HG02678 (cell line): ENCODE results near the gene TXNRD2.

ENCODE experiments used
- ATAC-seq: cut with Tn5 transposase; IDR thresholded peaks from one replicate; pipeline ENCODE4 v1.9.1; 2021; ENCODE audit warnings: mild to moderate bottlenecking, moderate library complexity; ENCODE audit not compliant: unreplicated experiment

The TXNRD2 gene

GRCh38 chr22:19868333-19868732, 73.3 kb downstream of the TXNRD2 start:
- ATAC-seq, result no peak

- ATAC-seq, result no peak
Observed at GRCh38 chr22:19867617-19868016, 74.0 kb downstream of the TXNRD2 start.

DNA sequence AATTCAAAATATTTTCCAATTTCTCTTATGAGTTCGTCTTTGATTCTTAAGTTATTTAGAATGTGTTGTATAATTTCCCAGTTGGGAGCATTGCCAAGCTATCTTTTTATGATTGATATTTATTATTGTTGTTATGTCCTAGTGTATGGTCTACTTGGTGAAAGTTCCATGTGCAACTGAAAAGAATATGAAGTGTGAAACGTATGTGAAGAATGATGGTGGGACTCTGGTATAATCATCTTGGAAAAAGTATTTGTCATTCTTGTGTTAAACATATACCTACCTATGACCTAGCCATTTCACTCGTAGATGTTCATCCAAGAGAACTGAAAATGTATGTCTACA, 75.0 kb downstream of the TXNRD2 start:
- ATAC-seq, result no peak

GRCh38 chr22:19865141-19865829, 76.3 kb downstream of the TXNRD2 start:
- no peak for ATAC-seq

DNA sequence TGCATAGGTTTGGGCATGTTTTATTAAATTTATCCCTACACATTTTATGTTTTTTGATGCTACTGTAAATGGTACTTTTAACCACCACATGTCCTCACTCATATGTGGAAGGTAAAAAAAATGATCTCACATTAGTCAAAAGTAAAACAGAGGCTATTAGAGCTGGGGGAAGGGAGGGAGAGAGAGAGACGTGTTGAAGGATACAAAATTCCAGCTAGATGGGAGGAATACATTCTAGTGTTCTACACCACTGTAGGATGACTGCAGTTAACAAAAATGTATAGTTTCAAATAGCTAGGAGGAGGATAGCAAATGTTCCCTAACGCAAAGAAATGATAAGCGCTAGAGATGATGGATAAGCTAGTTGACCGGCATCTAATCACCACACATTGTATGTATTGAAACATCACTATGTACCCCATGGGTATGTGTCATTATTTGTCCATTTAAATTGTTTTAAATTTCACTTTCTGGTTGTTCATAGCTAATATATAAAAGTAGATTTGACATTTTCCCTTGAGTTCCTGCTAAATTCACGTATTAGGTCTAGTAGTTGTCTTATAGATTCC, 77.0 kb downstream of the TXNRD2 start:
- ATAC-seq, result no peak

GRCh38 chr22:19863571-19863970, 78.0 kb downstream of the TXNRD2 start:
- no peak for ATAC-seq

- no peak for ATAC-seq
Observed at GRCh38 chr22:19862619-19863246, 78.9 kb downstream of the TXNRD2 start.

DNA sequence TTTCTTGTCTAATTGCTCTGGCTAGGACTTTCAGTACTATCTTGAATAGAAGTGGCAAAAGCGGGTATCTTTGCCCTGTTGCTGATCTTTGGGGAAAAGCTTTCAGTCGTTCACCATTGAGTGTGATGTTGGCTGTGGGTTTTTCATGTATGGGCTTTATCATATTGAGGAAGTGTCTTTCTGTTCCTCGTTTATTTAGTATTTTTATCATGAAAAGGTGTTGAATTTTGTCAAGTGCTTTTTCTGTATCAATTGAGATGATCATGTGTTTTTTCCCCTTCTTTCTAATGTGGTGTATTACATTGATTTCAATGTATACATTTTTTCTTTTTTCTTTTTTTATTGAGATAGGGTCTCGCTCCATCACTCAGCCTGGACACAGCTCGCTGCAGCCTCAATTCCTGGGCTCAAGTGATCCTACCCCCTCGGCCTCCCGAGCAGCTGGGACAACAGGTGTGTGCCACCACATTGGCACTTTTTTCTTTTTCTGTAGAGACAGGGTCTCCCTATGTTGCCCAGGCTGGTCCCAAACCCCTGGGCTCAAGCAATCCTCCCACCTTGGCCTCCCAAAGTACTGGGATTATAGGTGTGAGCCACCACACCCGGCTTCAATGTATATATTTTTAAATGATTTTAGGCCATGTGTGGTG, 81.6 kb downstream of the TXNRD2 start:
- no peak for ATAC-seq

DNA sequence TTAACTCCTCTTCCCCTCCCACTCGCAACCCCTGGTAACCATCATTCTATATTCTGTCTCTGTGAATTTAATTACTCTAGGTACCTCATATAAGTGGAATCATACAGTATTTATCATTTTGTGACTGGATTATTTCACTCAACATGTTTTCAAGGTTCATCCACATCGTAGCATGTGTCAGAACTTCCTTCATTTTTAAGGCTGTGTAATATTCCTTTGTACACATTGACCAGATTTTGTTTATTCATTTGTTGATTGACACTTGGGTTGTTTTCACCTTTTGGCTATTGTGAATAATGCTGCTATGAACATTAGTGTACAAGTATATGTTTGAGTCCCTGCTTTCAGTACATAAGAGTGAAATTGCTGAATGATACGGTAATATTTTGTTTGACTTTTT, 84.2 kb downstream of the TXNRD2 start:
- ATAC-seq, result no peak

DNA sequence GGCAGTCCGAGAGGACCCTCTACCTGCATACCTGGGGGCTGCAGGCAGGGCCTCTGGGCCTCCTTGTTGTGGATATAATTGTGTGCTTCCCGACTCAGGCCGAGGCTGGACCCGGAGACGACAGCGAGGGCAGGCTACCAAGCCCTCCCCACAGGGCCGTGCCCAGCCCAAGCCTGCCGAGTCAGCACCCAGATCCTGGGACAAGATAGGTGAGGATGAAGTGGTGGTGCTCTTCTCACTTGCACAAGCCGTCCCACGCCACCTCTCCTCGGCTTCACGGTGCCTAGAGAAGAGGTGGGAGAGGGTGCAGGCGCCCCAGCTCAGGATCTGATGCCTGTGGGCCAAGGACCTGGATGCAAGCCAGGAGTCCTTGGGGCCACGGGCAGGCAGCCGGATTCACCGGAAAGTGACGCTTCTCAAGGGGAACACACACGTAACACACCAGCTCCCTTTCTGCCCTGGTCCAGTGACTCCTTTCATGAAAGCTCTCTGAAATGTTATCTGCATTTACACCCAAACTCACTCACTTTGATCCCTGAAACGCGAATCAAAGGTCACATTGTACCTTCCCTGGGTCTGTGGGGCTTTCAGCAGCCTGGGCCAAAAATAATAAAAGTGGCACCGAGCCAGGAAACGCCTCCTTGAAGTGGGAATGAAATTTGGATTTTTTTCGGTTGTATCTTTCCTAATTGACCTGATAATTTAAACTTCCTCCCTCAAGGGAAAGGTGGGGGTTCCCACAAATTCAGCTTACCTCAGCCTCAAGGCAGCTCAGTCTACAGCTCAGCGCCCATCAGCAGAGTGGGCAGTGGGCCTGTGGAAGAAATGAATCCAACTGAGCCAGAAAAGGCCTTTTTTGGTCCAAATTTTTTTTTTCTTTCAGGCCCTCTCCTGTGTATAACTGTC, 85.9 kb downstream of the TXNRD2 start:
- peak; percentile 6 for ATAC-seq

DNA sequence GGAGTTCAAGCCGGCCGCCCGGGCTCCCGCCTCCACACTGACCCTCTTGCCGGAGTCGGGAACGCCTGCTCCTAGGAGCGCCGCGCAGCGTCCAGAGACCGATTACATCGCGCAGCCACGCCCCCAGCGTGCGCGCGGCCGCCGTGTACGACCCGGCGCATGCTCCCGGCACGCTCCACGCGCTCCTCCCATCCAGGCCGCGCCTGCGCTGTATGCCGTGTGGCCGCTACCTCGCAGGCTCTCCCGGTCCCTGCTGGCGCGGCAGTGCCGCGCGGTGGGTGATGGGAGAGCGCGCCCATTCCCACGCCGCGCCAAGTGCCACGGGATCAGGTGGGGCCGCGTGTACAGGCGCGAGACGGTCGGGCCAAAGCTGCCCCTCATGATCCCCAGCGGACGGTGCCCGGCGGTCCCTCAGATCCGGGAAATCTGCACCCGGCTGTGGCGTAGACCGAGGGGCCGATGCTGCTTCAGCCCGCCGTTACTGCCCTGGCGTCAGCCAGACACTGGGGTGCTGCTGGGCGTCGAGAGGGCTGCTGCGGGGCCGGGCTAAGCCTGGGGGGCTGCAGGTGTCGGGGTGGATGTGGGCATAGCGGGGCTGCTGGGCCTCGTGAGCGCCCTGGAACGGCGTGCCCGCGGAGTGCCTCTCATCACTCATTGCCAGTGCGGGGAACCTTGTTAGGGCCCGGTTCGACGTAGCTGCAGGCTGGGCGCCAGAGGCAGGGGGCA, 86.7 kb downstream of the TXNRD2 start, which contains the start of the genes GNB1L and RTL10:
TSS of gene GNB1L (minus strand) at position 97 of the 726 bp plus-strand sequence. CDS start 33,519 bp downstream, outside the sequence.
TSS of gene RTL10 (minus strand) at position 97 of the 726 bp plus-strand sequence. CDS start 2,613 bp downstream, outside the sequence.
- peak; percentile 90 for ATAC-seq

GRCh38 chr22:19853879-19854777, 87.5 kb downstream of the TXNRD2 start:
- ATAC-seq, result peak; percentile 4

GRCh38 chr22:19853058-19853878, 88.3 kb downstream of the TXNRD2 start:
- no peak for ATAC-seq

DNA sequence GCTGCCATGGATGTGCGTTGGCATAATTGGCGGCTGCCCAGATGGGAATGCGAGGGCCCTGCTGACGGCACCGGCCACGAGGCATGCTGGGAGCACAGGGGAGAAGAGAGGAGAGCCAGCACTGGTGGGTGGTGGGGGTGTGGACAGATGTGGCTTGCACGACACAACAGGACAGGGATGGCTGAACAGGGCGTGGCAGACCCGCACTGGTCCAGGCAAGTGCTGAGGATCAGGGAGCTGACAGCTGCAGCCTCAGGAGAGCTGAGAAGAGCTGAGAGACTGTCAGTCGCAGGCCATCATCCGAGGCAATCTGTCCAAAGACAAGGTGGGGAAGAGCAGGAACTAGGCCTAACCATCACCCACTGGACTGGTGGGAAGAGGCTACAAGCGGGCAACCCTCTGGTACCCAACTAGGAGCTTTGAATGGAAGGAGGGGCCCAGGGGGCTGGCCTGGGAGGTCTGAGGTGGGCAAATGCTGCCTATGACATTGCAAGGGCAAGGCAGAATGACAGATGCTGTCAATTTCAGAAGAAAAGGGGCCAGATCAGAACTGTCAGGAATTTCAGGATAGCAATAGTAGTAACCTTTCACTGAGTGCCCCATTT, 89.3 kb downstream of the TXNRD2 start:
- no peak for ATAC-seq

GRCh38 chr22:19851291-19852176, 90.1 kb downstream of the TXNRD2 start:
- ATAC-seq, result no peak

DNA sequence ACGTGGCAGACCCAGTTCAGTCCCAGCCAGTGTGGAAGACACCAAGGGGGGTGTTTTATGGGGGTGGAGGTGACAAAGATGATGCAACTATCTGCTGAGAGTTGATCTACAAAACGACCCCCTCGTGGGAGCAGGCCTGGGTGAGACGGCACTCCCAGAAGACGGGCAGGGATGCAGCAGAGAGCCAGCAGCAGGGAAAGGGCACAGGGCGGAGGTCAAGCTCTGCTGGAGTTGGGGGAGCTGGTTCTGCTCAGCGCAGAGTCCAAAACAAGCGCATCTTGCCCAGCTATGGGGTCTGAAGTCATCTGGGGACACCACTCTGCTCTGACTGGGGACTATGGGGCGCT, 90.9 kb downstream of the TXNRD2 start:
- ATAC-seq, result no peak
